GM12891 (cell line): ENCODE measurements around the gene C1GALT1.

ENCODE experiments used
- POLR2A ChIP-seq: IDR thresholded peaks from 2 replicates; pipeline ENCODE4 v1.6.1; 2011; ENCODE audit warnings: low read depth, low read length, control low read depth
- POLR2AphosphoS5 ChIP-seq: IDR thresholded peaks from 2 replicates; pipeline ENCODE4 v1.6.1; 2011; ENCODE audit warnings: low read depth, low read length, control low read depth
- SPI1 ChIP-seq: IDR thresholded peaks from 2 replicates; pipeline ENCODE4 v1.6.1; 2011; ENCODE audit warnings: low read depth, low read length, control low read depth
- TAF1 ChIP-seq: IDR thresholded peaks from 2 replicates; pipeline ENCODE4 v1.6.1; 2011; ENCODE audit warnings: low read depth, low read length, control low read depth

DNA sequence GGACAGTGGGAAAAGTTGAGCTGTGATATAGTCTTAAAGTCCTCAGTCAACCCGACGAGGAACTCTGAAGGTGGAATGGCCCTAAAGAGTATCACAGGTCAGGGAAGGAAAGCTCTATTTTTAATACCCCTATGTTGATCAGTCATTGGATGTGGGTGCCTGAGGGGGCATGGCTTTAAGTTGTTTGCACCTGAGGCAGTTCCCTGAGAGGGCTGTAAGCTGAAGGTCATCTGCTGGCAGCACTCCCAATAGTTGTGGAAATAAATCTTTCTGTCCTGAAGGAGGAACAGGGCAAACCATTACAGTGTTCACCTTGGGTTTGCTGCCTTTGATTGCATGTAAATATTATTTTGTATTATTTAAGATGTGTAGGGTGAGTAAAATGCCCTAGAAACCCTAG, 17.8 kb upstream of the C1GALT1 start:
- TF ChIP-seq POLR2A (no peak), POLR2AphosphoS5 (no peak), SPI1 (no peak), TAF1 (no peak)
